ENCODE data around the gene KCNJ6.
"Not testable (repeated sequence)": the region's sequence is repeated elsewhere in the genome, so short reads cannot be mapped to it uniquely, and the experiment has no call there.

The KCNJ6 gene

GRCh38 chr21:37916310-37917051 lies at the start of gene KCNJ6:
TSS of gene KCNJ6 (minus strand) at chr21:37916457. CDS start at chr21:37840682, 75,775 bp downstream.
- no peak for DNase-seq (ENCODE audit: low read depth in 2 of 2)

GRCh38 chr21:37965088-37965805 lies 49.0 kb upstream of the KCNJ6 start:
- DNase-seq (ENCODE audit: low read depth in 2 of 2), result no peak

GRCh38 chr21:37958537-37958936 lies 42.3 kb upstream of the KCNJ6 start:
- no peak for DNase-seq (ENCODE audit: low read depth in 2 of 2)

GRCh38 chr21:37956772-37957171 lies 40.5 kb upstream of the KCNJ6 start:
- DNase-seq (ENCODE audit: low read depth in 2 of 2), result no peak

GRCh38 chr21:37945036-37945435 lies 28.8 kb upstream of the KCNJ6 start:
- no peak for DNase-seq (ENCODE audit: low read depth in 2 of 2)

GRCh38 chr21:37944496-37944895 lies 28.2 kb upstream of the KCNJ6 start:
- no peak for DNase-seq (ENCODE audit: low read depth in 2 of 2)

- DNase-seq (ENCODE audit: low read depth in 2 of 2), result no peak
Observed at GRCh38 chr21:37940691-37941090, 24.4 kb upstream of the KCNJ6 start.

GRCh38 chr21:37939838-37940237 lies 23.6 kb upstream of the KCNJ6 start:
- DNase-seq (ENCODE audit: low read depth in 2 of 2), result no peak

- DNase-seq (ENCODE audit: low read depth in 2 of 2), result no peak
Observed at GRCh38 chr21:37939251-37939650, 23.0 kb upstream of the KCNJ6 start.

- DNase-seq (ENCODE audit: low read depth in 2 of 2), result no peak
Observed at GRCh38 chr21:37937668-37938067, 21.4 kb upstream of the KCNJ6 start.

GRCh38 chr21:37936010-37936785 lies 19.9 kb upstream of the KCNJ6 start:
- DNase-seq (ENCODE audit: low read depth in 2 of 2), result no peak

GRCh38 chr21:37932936-37933335 lies 16.7 kb upstream of the KCNJ6 start:
- no peak for DNase-seq (ENCODE audit: low read depth in 2 of 2)

GRCh38 chr21:37927711-37928110 lies 11.5 kb upstream of the KCNJ6 start:
- no peak for DNase-seq (ENCODE audit: low read depth in 2 of 2)

- no peak for DNase-seq (ENCODE audit: low read depth in 2 of 2)
Observed at GRCh38 chr21:37921091-37921490, 4.8 kb upstream of the KCNJ6 start.

- DNase-seq (ENCODE audit: low read depth in 2 of 2), result not testable (repeated sequence)
Observed at GRCh38 chr21:37920302-37920701, 4.0 kb upstream of the KCNJ6 start.

- DNase-seq (ENCODE audit: low read depth in 2 of 2), result no peak
Observed at GRCh38 chr21:37917612-37918011, 1.4 kb upstream of the KCNJ6 start.

- no peak for DNase-seq (ENCODE audit: low read depth in 2 of 2)
Observed at GRCh38 chr21:37915941-37916309, 332 bp downstream of the KCNJ6 start.

- no peak for DNase-seq (ENCODE audit: low read depth in 2 of 2)
Observed at GRCh38 chr21:37915497-37915911, 753 bp downstream of the KCNJ6 start.

- DNase-seq (ENCODE audit: low read depth in 2 of 2), result no peak
Observed at GRCh38 chr21:37912616-37913015, 3.6 kb downstream of the KCNJ6 start.

- no peak for DNase-seq (ENCODE audit: low read depth in 2 of 2)
Observed at GRCh38 chr21:37909936-37910335, 6.3 kb downstream of the KCNJ6 start.

- DNase-seq (ENCODE audit: low read depth in 2 of 2), result no peak
Observed at GRCh38 chr21:37908691-37909090, 7.6 kb downstream of the KCNJ6 start.

- no peak for DNase-seq (ENCODE audit: low read depth in 2 of 2)
Observed at GRCh38 chr21:37907076-37907475, 9.2 kb downstream of the KCNJ6 start.

- no peak for DNase-seq (ENCODE audit: low read depth in 2 of 2)
Observed at GRCh38 chr21:37905291-37905690, 11.0 kb downstream of the KCNJ6 start.

Measured in stimulated activated CD8-positive, alpha-beta memory T cell treated with anti-CD3 and anti-CD28 coated beads, Interleukin-2, amount 100 ng/mL, for 48 hours (primary cell).